HG03520 (cell line): ENCODE data around the gene GMCL1.

ENCODE experiments used
- ATAC-seq: cut with Tn5 transposase; IDR thresholded peaks from one replicate; pipeline ENCODE4 v1.9.1; 2021; ENCODE audit warnings: mild to moderate bottlenecking, moderate library complexity; ENCODE audit not compliant: unreplicated experiment

GMCL1 gene

GRCh38 chr2:69829256-69830044 is at the start of gene GMCL1:
GMCL1 (plus strand) TSS chr2:69829660; CDS start chr2:69829893, 233 bp downstream.
- peak; percentile 88 for ATAC-seq

- no peak for ATAC-seq
Observed at GRCh38 chr2:69780921-69781320, 48.5 kb upstream of the GMCL1 start.

- no peak for ATAC-seq
Observed at GRCh38 chr2:69781321-69782248, 47.9 kb upstream of the GMCL1 start.

- no peak for ATAC-seq
Observed at GRCh38 chr2:69784228-69784627, 45.2 kb upstream of the GMCL1 start.

- no peak for ATAC-seq
Observed at GRCh38 chr2:69785358-69785757, 44.1 kb upstream of the GMCL1 start.

- ATAC-seq, result no peak
Observed at GRCh38 chr2:69786052-69786560, 43.4 kb upstream of the GMCL1 start.

- peak; percentile 58 for ATAC-seq
Observed at GRCh38 chr2:69789175-69789721, 40.2 kb upstream of the GMCL1 start.

GRCh38 chr2:69789772-69790600 is 39.5 kb upstream of the GMCL1 start:
- ATAC-seq, result peak; percentile 26

GRCh38 chr2:69790601-69790959 is 38.9 kb upstream of the GMCL1 start:
- ATAC-seq, result no peak

GRCh38 chr2:69791045-69791444 is 38.4 kb upstream of the GMCL1 start:
- no peak for ATAC-seq

- no peak for ATAC-seq
Observed at GRCh38 chr2:69796174-69796573, 33.3 kb upstream of the GMCL1 start.

GRCh38 chr2:69797235-69797634 is 32.2 kb upstream of the GMCL1 start:
- no peak for ATAC-seq

- ATAC-seq, result no peak
Observed at GRCh38 chr2:69797836-69798289, 31.6 kb upstream of the GMCL1 start.

- ATAC-seq, result no peak
Observed at GRCh38 chr2:69798290-69798908, 31.1 kb upstream of the GMCL1 start.

- no peak for ATAC-seq
Observed at GRCh38 chr2:69798909-69799526, 30.4 kb upstream of the GMCL1 start.

- ATAC-seq, result no peak
Observed at GRCh38 chr2:69801745-69802290, 27.6 kb upstream of the GMCL1 start.

- peak; percentile 56 for ATAC-seq
Observed at GRCh38 chr2:69802781-69803367, 26.6 kb upstream of the GMCL1 start.

GRCh38 chr2:69804416-69804815 is 25.0 kb upstream of the GMCL1 start:
- no peak for ATAC-seq

GRCh38 chr2:69805887-69806286 is 23.6 kb upstream of the GMCL1 start:
- no peak for ATAC-seq
